Upper lobe of left lung (tissue), 4 donors: ENCODE results near the gene MST1R.

Experiments used
- EP300 ChIP-seq, 4 donors: sonication (generic); formaldehyde crosslinking; IDR thresholded peaks; one replicate each; pipeline ENCODE4 v1.5.1; 2017; ENCODE audit warnings: antibody characterized with exemption in 4 of 4, control low read depth in 2 of 4
- POLR2A ChIP-seq, 4 donors: fragments of 450-650 bp; IDR thresholded peaks; one replicate each; pipeline ENCODE4 v1.5.1; 2016 to 2017; ENCODE audit warnings: antibody characterized with exemption in 4 of 4, mild to moderate bottlenecking in 2 of 4
- POLR2AphosphoS5 ChIP-seq, 2 donors: sonication (generic); formaldehyde crosslinking; IDR thresholded peaks; one replicate each; pipeline ENCODE4 v1.5.1; 2017; ENCODE audit warnings: antibody characterized with exemption in 2 of 2
- TF ChIP-seq, protein P1 (sequence below), 6 experiments: fragments of 450-650 bp in 4 of 6; fragments of 200-600 bp in 2 of 6; sonication (generic) in 2 of 6; IDR thresholded peaks; one replicate each; pipeline ENCODE4 v1.5.1; 2016 to 2019; ENCODE audit warnings: antibody characterized with exemption in 6 of 6

DNA sequence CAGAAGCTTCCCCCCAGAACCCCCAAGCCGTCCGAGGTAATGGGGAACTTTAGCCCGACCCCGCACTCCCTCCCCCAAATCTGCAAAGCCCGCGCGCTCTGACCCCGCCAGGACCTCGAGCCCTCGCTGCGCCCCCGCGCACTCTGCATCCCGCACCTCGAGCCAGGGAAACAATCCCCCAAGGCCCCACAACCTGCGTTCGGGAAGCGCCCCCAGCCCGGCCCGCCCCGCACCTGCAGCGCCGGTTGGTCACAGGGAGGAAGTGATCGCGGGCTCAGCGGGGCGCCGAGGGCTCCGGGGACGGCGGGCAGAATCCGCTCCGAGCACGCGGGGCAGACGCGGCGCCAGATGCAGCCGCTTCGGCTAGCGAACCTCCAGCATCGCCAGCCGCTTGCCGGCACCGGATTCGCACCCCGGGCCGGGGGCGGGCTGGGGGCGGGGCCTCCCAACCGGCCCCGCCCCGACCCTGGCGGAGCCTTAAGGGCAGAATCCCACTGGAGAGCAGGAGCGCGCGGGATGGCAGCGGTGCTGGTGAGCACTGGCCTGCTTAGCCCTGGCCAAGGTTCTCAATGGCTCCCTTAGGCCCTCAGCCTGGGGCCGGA, 34.0 kb downstream of the MST1R start, which contains the start of gene CAMKV:
- TF ChIP-seq, protein P1, sequence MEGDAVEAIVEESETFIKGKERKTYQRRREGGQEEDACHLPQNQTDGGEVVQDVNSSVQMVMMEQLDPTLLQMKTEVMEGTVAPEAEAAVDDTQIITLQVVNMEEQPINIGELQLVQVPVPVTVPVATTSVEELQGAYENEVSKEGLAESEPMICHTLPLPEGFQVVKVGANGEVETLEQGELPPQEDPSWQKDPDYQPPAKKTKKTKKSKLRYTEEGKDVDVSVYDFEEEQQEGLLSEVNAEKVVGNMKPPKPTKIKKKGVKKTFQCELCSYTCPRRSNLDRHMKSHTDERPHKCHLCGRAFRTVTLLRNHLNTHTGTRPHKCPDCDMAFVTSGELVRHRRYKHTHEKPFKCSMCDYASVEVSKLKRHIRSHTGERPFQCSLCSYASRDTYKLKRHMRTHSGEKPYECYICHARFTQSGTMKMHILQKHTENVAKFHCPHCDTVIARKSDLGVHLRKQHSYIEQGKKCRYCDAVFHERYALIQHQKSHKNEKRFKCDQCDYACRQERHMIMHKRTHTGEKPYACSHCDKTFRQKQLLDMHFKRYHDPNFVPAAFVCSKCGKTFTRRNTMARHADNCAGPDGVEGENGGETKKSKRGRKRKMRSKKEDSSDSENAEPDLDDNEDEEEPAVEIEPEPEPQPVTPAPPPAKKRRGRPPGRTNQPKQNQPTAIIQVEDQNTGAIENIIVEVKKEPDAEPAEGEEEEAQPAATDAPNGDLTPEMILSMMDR (IDR thresholded peaks at IDR 0.05), result no peak
- no peak for TF ChIP-seq POLR2A (IDR thresholded peaks at IDR 0.05)
- no peak for TF ChIP-seq POLR2AphosphoS5 (IDR thresholded peaks at IDR 0.05)
- TF ChIP-seq EP300 (IDR thresholded peaks at IDR 0.05), result no peak
